Upper lobe of right lung (tissue), 1 donor: ENCODE data around the gene RPL27A. TPM values are rescaled to one million over a fixed set of nuclear protein-coding genes. Genes with fewer than 3 reads are reported as not detected.
A peak's percentile ranks its signal among the peaks of the same experiment; 100 is the strongest.

Source experiments
- ATAC-seq: fragments of 200-7000 bp; cut with Tn5 transposase; one replicate; pipeline ENCODE4 v1.9.1; 2020; ENCODE audit warnings: mild to moderate bottlenecking, moderate library complexity
- DNase-seq: peaks from one replicate; pipeline ENCODE4 v3.0.0-alpha.2; 2020
- H3K27ac ChIP-seq: fragments of 200-600 bp; one replicate; pipeline ENCODE4 v1.8.0; 2022
- H3K27me3 ChIP-seq: fragments of 200-600 bp; one replicate; pipeline ENCODE4 v1.8.0; 2022; ENCODE audit warnings: mild to moderate bottlenecking
- H3K36me3 ChIP-seq: fragments of 200-600 bp; one replicate; pipeline ENCODE4 v1.8.0; 2022
- H3K4me1 ChIP-seq: fragments of 200-600 bp; one replicate; pipeline ENCODE4 v1.8.0; 2022
- H3K4me3 ChIP-seq: fragments of 200-600 bp; one replicate; pipeline ENCODE4 v1.8.0; 2022; ENCODE audit warnings: mild to moderate bottlenecking
- H3K9me3 ChIP-seq: fragments of 200-600 bp; one replicate; pipeline ENCODE4 v1.8.0; 2022
- CTCF ChIP-seq: fragments of 200-600 bp; IDR thresholded peaks from one replicate; pipeline ENCODE4 v1.8.0; 2022; ENCODE audit warnings: antibody characterized with exemption
- intact Hi-C: fragments of 100-400 bp; cut with DNase I; formaldehyde crosslinking; loops from one replicate; pipeline ENCODE4 v1.11.0; 2022
- total RNA-seq: library from RNA; stranded (reverse); fragmentation: NEBNext Ultra II Directional; extraction: Animal tissue kit (Norgen Biotek cat#: 25700); gene quantifications from one replicate; pipeline ENCODE4 v1.2.1, GENCODE V29; 2021
- donor health status: DM: no; HTN: yes; CAD: no; lungs with severe emphysema.

The RPL27A gene
- total RNA-seq, 1 donor from 2014 or later: 835 TPM

DNA sequence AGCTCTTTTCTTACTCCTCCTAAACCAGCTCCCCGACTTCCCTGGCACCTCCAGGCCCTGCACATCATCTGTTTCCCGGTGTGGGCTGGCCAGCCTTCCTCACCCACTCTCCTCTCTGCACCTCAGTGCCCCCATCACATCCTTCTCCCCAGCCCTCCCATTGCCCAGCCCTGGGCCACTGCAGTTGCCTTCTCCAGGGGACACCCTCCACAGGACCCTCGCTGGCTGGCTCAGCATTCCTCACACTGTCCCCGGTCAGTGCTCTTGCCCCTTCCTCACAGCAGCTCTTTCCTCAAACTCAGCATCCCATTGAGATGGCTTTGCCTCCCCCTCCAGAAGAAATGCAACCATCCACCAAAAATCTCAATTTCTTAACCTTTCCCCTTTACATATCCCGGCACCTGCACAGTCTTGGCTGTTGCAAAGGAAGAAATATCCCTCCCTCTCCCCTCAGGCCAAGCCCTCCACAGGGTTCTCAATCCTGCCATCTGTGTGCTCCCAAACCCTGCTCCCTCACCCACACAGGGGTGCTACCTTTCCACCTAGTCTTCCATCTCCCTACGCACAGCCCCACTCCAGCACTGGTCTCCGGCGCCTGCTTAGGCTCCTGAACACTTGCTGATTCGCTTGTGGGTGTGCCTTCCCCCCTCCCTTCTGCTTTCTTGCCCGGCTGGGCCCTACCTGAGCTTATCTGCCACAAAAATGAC, 19.5 kb downstream of the RPL27A start:
- Histone ChIP-seq H3K27me3 (no peaks in the 10 kb centered on the region), H3K9me3 (no peaks in the 10 kb centered on the region), H3K36me3 (peaks cover 34% of the 10 kb centered on the region), H3K4me3 (no peak overlapping the region), H3K27ac (no peak overlapping the region), H3K4me1 (no peaks in the 10 kb centered on the region)
- no peak for DNase-seq
- ATAC-seq: no peak
- no peak for TF ChIP-seq CTCF
- intact Hi-C loops: no loop called here

GRCh38 chr11:8702598-8702915, 20.0 kb downstream of the RPL27A start:
- ATAC-seq (no peak), DNase-seq (no peak)
- Histone ChIP-seq H3K9me3 (no peaks in the 10 kb centered on the region), H3K4me3 (no peak overlapping the region), H3K27ac (no peak overlapping the region), H3K4me1 (no peaks in the 10 kb centered on the region), H3K27me3 (no peaks in the 10 kb centered on the region), H3K36me3 (peaks cover 29% of the 10 kb centered on the region)
- intact Hi-C loops: no loop called here
- no peak for TF ChIP-seq CTCF

DNA sequence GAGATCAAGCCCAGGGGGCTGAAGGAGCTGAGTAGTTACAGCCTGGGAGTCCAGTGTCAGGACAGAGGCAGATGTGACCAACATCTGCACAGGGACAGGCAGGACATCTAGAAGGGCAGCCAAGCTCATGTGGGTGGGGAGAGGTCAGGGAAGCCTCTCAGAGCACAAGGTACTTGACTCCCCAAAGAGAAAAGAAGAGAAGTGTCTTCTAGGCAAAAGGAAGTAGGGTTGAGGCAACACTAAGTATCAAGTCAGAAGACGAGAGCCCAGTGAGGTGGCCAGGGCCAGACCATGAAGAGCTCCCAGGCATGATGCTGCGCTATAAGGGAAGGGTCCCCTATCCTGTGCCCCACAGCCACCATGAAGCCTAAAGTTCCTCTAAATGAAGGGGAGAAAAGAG, 21.5 kb downstream of the RPL27A start:
- no peak for DNase-seq
- intact Hi-C loops: no loop called here
- Histone ChIP-seq H3K9me3 (no peaks in the 10 kb centered on the region), H3K36me3 (peaks cover 13% of the 10 kb centered on the region), H3K27me3 (no peaks in the 10 kb centered on the region), H3K4me3 (no peak overlapping the region), H3K27ac (no peak overlapping the region), H3K4me1 (peaks cover 8% of the 10 kb centered on the region)
- no peak for ATAC-seq
- no peak for TF ChIP-seq CTCF

DNA sequence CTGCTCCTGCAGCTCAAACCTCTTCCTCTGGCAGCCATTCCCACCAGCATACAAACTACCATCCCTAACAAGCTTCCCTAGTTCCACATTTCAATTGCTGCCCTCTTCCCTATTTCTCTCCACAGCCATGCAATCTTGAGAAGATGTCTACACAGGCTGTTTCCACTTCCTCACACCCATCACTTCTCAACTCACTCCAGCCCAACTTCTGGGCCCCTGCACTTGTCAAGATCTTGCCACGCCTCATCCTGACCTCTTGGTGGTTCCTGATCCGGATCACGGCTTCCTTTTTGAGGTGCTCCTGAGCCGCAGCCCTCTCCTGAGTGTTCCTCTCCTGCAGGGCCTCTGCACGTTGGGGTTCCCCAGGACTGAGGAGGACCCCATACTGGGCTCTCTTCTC, 22.6 kb downstream of the RPL27A start:
- Histone ChIP-seq H3K9me3 (no peaks in the 10 kb centered on the region), H3K4me1 (peaks cover 8% of the 10 kb centered on the region), H3K4me3 (no peak overlapping the region), H3K27me3 (no peaks in the 10 kb centered on the region), H3K27ac (no peak overlapping the region), H3K36me3 (peaks cover 9% of the 10 kb centered on the region)
- DNase-seq: no peak
- intact Hi-C loops: no loop called here
- no peak for TF ChIP-seq CTCF
- ATAC-seq: peak; percentile 78

DNA sequence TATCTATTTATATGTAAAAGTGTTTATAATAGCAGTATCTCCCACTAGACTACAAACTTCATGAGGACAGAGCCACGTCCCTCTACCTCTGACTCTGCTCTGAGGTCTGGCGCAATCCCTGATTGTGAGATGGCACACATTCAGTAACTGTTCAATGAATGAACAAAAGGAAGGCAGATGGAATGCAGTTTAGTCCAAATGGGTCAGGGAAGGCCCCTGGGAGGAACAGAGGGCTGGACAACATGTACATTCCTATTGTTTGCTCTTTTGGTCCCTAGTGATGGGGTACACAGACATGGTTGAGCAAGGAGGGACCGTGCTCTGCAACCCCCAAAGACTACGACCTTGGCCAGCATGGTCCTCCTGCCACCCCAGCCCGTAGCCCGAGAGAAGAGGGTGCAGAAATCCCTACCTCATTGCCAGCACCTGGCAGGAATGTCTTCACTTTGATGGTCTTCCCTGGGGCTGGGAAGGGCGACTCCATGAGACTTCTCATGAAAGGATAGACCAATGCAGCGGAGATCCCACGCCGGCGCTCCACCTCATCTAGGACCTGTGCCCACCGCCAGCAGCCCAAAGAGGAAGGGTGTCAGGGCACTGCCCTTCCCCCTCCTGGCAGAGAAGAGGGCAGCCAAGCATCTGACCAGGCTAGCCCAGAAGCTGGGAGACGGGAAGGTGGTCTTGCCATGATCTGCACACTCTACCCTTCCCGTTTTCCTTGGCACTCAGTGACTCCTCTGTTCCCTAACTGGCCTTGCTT, 24.3 kb downstream of the RPL27A start:
- intact Hi-C loops: no loop called here
- TF ChIP-seq CTCF: no peak
- no peak overlapping the region for H3K27ac ChIP-seq

More for the DNA sequence above, 24.3 kb downstream of the RPL27A start:
- DNase-seq (no peak), ATAC-seq (no peak)
- Histone ChIP-seq H3K27me3 (no peaks in the 10 kb centered on the region), H3K9me3 (no peaks in the 10 kb centered on the region), H3K4me1 (peaks cover 8% of the 10 kb centered on the region), H3K4me3 (no peak overlapping the region), H3K36me3 (peaks cover 9% of the 10 kb centered on the region)
